ENCODE results near the gene TRIM63. TPM values are rescaled to one million over a fixed set of nuclear protein-coding genes. Genes with fewer than 3 reads are reported as not detected.

TRIM63 gene
- total RNA-seq, 1 experiment from 2014 or later = not detected

DNA sequence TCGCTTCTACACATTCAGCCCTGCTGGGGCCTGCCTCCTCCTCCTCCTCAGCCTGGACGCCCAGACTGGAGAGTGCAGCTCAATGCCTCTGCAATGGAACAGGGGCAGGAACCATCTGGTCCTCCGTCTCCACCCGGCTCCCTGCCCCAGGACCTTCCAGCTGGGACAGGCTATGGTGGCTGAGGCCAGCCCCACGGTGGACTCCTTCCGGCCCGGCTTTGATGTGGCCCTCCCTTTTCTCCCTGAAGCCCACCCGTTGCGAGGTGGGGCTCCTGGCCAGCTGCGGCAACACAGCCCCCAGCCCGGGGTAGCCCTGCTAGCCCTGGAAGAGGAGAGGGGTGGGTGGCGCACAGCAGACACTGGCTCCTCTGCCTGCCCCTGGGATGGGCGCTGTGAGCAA, 44.4 kb downstream of the TRIM63 start:
- intact Hi-C loops (cut with micrococcal nuclease; ENCODE audit: unreplicated experiment) = no loop called here
- POLR2A ChIA-PET (ENCODE audit: low non-redundant PET) = no interaction called here
- BruUV-seq (replicated peaks) = no TSS peak

DNA sequence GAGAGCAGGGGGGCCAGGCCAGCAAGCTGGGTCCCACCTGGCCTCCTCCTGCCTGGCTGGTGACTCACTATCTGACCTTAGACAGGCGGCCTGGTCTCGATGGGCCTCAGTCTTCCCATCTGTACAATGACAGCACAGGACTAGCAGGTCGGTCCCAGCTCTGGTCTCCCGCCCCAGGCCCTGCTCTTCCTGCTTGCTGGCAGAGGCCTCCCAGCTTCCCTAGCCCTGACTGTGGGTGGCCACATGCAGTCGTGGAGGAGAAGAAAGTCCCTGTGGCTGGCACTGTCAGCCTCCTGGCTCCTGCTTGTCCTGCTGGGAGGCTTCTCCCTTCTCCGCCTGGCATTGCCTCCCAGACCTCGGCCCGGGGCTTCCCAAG, 45.0 kb downstream of the TRIM63 start:
- ChIA-PET CTCF (no interaction called here), POLR2A (ENCODE audit: low non-redundant PET) (no interaction called here)
- no peak overlapping the region for H3K27ac ChIP-seq (ENCODE audit: low read depth, low read length, poor library complexity, severe bottlenecking)
- no peak overlapping the region for H3K4me3 ChIP-seq (ENCODE audit: low read depth, low read length, poor library complexity, severe bottlenecking)
- no TSS peak for BruUV-seq (replicated peaks)
- H3K27me3 ChIP-seq (replicated peaks; ENCODE audit: insufficient read depth, low read depth, low read length, poor library complexity) = no peaks in the 10 kb centered on the region
- TF ChIP-seq EZH2 (IDR thresholded peaks at IDR 0.05; ENCODE audit: borderline replicate concordance, low read depth, low read length, poor library complexity, severe bottlenecking) = no peak
- TF ChIP-seq, protein P1, sequence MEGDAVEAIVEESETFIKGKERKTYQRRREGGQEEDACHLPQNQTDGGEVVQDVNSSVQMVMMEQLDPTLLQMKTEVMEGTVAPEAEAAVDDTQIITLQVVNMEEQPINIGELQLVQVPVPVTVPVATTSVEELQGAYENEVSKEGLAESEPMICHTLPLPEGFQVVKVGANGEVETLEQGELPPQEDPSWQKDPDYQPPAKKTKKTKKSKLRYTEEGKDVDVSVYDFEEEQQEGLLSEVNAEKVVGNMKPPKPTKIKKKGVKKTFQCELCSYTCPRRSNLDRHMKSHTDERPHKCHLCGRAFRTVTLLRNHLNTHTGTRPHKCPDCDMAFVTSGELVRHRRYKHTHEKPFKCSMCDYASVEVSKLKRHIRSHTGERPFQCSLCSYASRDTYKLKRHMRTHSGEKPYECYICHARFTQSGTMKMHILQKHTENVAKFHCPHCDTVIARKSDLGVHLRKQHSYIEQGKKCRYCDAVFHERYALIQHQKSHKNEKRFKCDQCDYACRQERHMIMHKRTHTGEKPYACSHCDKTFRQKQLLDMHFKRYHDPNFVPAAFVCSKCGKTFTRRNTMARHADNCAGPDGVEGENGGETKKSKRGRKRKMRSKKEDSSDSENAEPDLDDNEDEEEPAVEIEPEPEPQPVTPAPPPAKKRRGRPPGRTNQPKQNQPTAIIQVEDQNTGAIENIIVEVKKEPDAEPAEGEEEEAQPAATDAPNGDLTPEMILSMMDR (conservative IDR thresholded peaks at IDR 0.05; ENCODE audit: low read depth, low read length) = no peak
- H3K4me1 ChIP-seq (ENCODE audit: insufficient read depth, low read length, poor library complexity, severe bottlenecking) = peaks cover 7% of the 10 kb centered on the region
- H3K9me3 ChIP-seq (ENCODE audit: low read depth, low read length, poor library complexity, severe bottlenecking) = no peaks in the 10 kb centered on the region
- intact Hi-C loops (cut with micrococcal nuclease; ENCODE audit: unreplicated experiment) = no loop called here
- no peak for DNase-seq (ENCODE audit: low spot score)
- H3K36me3 ChIP-seq (ENCODE audit: insufficient read depth, low read length, poor library complexity, severe bottlenecking) = no peaks in the 10 kb centered on the region

More for the DNA sequence above, 44.4 kb downstream of the TRIM63 start:
- Histone ChIP-seq H3K9me3 (ENCODE audit: low read depth, low read length, poor library complexity, severe bottlenecking) (no peaks in the 10 kb centered on the region), H3K4me1 (ENCODE audit: insufficient read depth, low read length, poor library complexity, severe bottlenecking) (peaks cover 7% of the 10 kb centered on the region), H3K27me3 (replicated peaks; ENCODE audit: insufficient read depth, low read depth, low read length, poor library complexity) (no peaks in the 10 kb centered on the region), H3K4me3 (ENCODE audit: low read depth, low read length, poor library complexity, severe bottlenecking) (no peak overlapping the region), H3K36me3 (ENCODE audit: insufficient read depth, low read length, poor library complexity, severe bottlenecking) (no peaks in the 10 kb centered on the region), H3K27ac (ENCODE audit: low read depth, low read length, poor library complexity, severe bottlenecking) (no peak overlapping the region)
- TF ChIP-seq EZH2 (IDR thresholded peaks at IDR 0.05; ENCODE audit: borderline replicate concordance, low read depth, low read length, poor library complexity, severe bottlenecking) = no peak
- TF ChIP-seq, protein P1 (conservative IDR thresholded peaks at IDR 0.05; ENCODE audit: low read depth, low read length) = no peak
- no peak for DNase-seq (ENCODE audit: low spot score)
- CTCF ChIA-PET = no interaction called here

DNA sequence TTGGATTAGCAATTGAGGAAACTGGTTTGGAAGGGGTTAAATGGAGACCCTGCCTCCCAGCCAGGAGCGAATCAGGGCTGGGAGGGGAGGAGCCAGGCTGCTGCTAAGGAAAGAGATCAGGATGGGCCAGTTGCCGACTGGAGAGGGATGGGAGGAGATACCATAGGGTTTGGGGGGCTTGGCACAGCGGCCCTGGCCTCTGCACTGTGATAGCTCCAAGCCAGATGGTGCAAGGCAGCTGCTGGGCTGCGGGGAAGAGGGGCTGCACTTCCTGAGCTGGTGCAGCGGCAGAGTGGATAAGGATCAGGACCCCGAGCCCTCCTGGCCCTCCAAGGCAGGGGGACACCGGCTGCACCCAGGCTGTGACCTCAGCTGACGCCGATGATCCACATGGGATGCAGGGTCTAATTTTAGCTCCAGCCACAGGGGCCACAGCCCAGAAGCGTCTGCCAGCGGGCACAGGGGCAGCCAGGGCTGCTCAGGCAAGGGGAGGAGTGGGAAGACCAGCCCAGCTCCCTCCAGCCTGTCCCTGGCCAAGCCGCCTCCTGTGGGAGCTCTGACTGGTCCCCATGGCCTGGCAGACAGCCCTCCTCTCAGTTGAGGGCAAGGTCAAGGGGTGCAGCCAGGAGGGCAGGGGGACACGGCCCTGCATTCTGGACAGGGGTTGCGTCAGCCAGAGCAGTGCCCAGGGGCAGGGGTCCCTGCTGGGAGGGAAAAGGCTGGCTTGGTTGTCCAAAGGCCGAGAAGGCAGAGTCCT, 45.6 kb downstream of the TRIM63 start, which contains the start of gene EXTL1:
Gene EXTL1 (plus strand): TSS at position 129 of the 757 bp plus-strand sequence. CDS start 872 bp downstream, outside the sequence.
- POLR2A ChIA-PET (ENCODE audit: low non-redundant PET) = no interaction called here
- H3K27ac ChIP-seq (ENCODE audit: low read depth, low read length, poor library complexity, severe bottlenecking) = no peak within 1 kb of the TSS

More for the DNA sequence above, 45.6 kb downstream of the TRIM63 start, which contains the start of gene EXTL1:
- Histone ChIP-seq H3K27me3 (replicated peaks; ENCODE audit: insufficient read depth, low read depth, low read length, poor library complexity) (no peaks in the 10 kb centered on the region), H3K4me3 (ENCODE audit: low read depth, low read length, poor library complexity, severe bottlenecking) (no peak within 1 kb of the TSS), H3K9me3 (ENCODE audit: low read depth, low read length, poor library complexity, severe bottlenecking) (no peaks in the 10 kb centered on the region), H3K4me1 (ENCODE audit: insufficient read depth, low read length, poor library complexity, severe bottlenecking) (peaks cover 7% of the 10 kb centered on the region), H3K36me3 (ENCODE audit: insufficient read depth, low read length, poor library complexity, severe bottlenecking) (no peaks in the 10 kb centered on the region)
- DNase-seq (ENCODE audit: low spot score) = peak; percentile 57
- TF ChIP-seq, protein P1 (conservative IDR thresholded peaks at IDR 0.05; ENCODE audit: low read depth, low read length) = no peak
- TF ChIP-seq EZH2 (IDR thresholded peaks at IDR 0.05; ENCODE audit: borderline replicate concordance, low read depth, low read length, poor library complexity, severe bottlenecking) = no peak
- intact Hi-C loops (cut with micrococcal nuclease; ENCODE audit: unreplicated experiment) = no loop called here
- no TSS peak for BruUV-seq (replicated peaks)
- CTCF ChIA-PET = no interaction called here

All from A673 (cell line).